Measurements from ENCODE around the gene SAE1. TPM values are rescaled to one million over a fixed set of nuclear protein-coding genes. Genes with fewer than 3 reads are reported as not detected.

The SAE1 gene
- total RNA-seq, 1 experiment from 2014 or later = 234 TPM

DNA sequence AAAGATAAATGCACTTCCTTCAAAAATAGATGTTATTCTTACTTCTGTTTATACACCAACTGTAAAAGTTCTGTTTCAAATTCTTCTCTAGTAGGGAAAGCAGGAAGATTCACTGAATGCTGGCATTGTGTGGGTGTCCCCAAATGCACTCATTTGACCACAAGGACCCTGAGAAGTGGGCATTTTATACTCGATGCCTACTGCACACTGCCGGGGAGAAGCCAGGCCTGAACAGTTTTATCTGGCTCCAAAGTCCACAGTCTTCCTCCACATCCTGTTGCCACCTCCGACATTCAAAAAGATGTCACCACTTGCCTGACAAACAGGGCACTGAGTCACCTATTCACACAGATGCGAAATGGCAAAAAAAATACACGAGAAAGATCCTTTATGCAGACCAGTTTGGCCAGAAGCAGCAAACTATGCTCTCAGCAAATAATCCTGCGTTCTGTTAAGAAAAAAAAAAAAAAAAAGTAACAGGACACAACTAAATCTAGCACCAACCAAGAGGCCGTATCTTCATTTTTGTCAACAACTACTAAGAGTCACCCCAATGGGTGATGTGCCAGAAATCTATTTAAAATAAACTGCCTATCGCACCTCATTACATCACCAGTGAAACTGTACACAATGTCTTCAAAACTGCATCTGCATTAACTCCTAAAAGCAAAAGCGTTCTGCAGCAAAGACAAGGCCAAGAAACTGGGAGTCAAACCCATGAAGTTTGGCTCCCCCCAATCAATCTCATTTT is 23.3 kb upstream of the SAE1 start:
- no peak overlapping the region for H3K4ac ChIP-seq (ENCODE audit: low read depth, low read length)
- no peaks in the 10 kb centered on the region for H3K79me1 ChIP-seq (ENCODE audit: insufficient read depth, low read depth, low read length, poor library complexity, severe bottlenecking)
- no peak overlapping the region for H2BK120ac ChIP-seq (ENCODE audit: low read depth, low read length, poor library complexity, severe bottlenecking)
- no peak overlapping the region for H4K91ac ChIP-seq (ENCODE audit: insufficient read length, low read depth, low read length)
- no peak overlapping the region for H3T11ph ChIP-seq (ENCODE audit: low read length)
- H3K23me2 ChIP-seq (ENCODE audit: insufficient read length, low read depth, low read length, poor library complexity, severe bottlenecking) = peaks cover 19% of the 10 kb centered on the region
- no peak overlapping the region for H3K4me2 ChIP-seq (ENCODE audit: insufficient read depth, insufficient read length, low read length)
- no peak overlapping the region for H3K18ac ChIP-seq (ENCODE audit: insufficient read length, low read depth, low read length)
- H3K4me3 Mint-ChIP-seq = no peak overlapping the region
- H3K27me3 ChIP-seq (ENCODE audit: insufficient read depth, low read length) = no peaks in the 10 kb centered on the region
- no CpG with 5 or more reads among the region's 9 CpGs for WGBS (ENCODE audit: extremely low coverage, insufficient read length, low lambda C conversion rate)
- H3K56ac ChIP-seq (ENCODE audit: insufficient read length, low read depth, low read length) = no peak overlapping the region
- no peak overlapping the region for H4K8ac ChIP-seq (replicated peaks; ENCODE audit: insufficient read length, low read depth, low read length)
- H4K5ac ChIP-seq (ENCODE audit: insufficient read length, low read depth, low read length) = no peak overlapping the region
- peaks cover 19 to 48% (median 44%) of the 10 kb centered on the region in 3 experiments for H3K36me3 Mint-ChIP-seq (ENCODE audit: insufficient read depth in 1 of 3, low read depth in 3 of 3)
- H3K27ac ChIP-seq (ENCODE audit: insufficient read length, low read depth, low read length) = no peak overlapping the region
- H3K14ac ChIP-seq (ENCODE audit: insufficient read depth, low read length) = no peak overlapping the region
- no peak overlapping the region for H2BK20ac ChIP-seq (ENCODE audit: low read depth, low read length, poor library complexity, severe bottlenecking)
- no peak overlapping the region for H2AK5ac ChIP-seq (ENCODE audit: insufficient read length, low read length)
- no peaks in the 10 kb centered on the region for H3K9me3 Mint-ChIP-seq
- H2BK5ac ChIP-seq (ENCODE audit: insufficient read length, low read length) = no peak overlapping the region
- no peak overlapping the region for H2BK12ac ChIP-seq (ENCODE audit: insufficient read length, low read depth, low read length)
- no peak overlapping the region for H3K9ac ChIP-seq (ENCODE audit: extremely low read depth, insufficient read length, low read length)
- H3K79me2 ChIP-seq (ENCODE audit: insufficient read depth, low read length) = peaks cover 20% of the 10 kb centered on the region; the same call in 1 of the 2 replicates
- no peak for DNase-seq
- H3K27ac Mint-ChIP-seq = peak overlapping the region in 2 of 3 experiments; percentile 71 to 98; a peak in 3 of 7 replicates
- no peak overlapping the region for H2AFZ ChIP-seq (ENCODE audit: low read length)
- H3K9me3 ChIP-seq (ENCODE audit: control insufficient read depth, low read depth, low read length) = no peaks in the 10 kb centered on the region
- peaks cover 45 to 48% of the 10 kb centered on the region in 2 experiments for H3K4me1 Mint-ChIP-seq
- no peak overlapping the region for H3K23ac ChIP-seq (ENCODE audit: insufficient read length, low read depth, low read length)
- H2BK15ac ChIP-seq (ENCODE audit: low read depth, low read length) = no peak overlapping the region
- no peaks in the 10 kb centered on the region for H4K20me1 ChIP-seq (ENCODE audit: control insufficient read depth, insufficient read depth, insufficient read length)
- H3K4me1 ChIP-seq (ENCODE audit: insufficient read depth, low read length) = peaks cover 11% of the 10 kb centered on the region
- H3K27me3 Mint-ChIP-seq (ENCODE audit: low read depth) = no peaks in the 10 kb centered on the region
- TF ChIP-seq, protein P1, sequence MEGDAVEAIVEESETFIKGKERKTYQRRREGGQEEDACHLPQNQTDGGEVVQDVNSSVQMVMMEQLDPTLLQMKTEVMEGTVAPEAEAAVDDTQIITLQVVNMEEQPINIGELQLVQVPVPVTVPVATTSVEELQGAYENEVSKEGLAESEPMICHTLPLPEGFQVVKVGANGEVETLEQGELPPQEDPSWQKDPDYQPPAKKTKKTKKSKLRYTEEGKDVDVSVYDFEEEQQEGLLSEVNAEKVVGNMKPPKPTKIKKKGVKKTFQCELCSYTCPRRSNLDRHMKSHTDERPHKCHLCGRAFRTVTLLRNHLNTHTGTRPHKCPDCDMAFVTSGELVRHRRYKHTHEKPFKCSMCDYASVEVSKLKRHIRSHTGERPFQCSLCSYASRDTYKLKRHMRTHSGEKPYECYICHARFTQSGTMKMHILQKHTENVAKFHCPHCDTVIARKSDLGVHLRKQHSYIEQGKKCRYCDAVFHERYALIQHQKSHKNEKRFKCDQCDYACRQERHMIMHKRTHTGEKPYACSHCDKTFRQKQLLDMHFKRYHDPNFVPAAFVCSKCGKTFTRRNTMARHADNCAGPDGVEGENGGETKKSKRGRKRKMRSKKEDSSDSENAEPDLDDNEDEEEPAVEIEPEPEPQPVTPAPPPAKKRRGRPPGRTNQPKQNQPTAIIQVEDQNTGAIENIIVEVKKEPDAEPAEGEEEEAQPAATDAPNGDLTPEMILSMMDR (conservative IDR thresholded peaks at IDR 0.05) = no peak

All from H9 (cell line).